Cardiac muscle cell (in vitro differentiated cells and primary cell): ENCODE results near the gene TTR. TPM values are rescaled to one million over a fixed set of nuclear protein-coding genes. Genes with fewer than 3 reads are reported as not detected.

ENCODE experiments used
- DNase-seq, 2 donors: peaks; one replicate each; pipeline versions ENCODE4 v3.0.0 to v3.0.0-alpha.2; 2010 to 2017; ENCODE audit warnings: low read depth in 1 of 2, low spot score in 1 of 2
- H3K27ac ChIP-seq: fragments of 200-600 bp; sonication (generic); 2 replicates; pipeline ENCODE4 v1.5.1; 2016
- H3K27me3 ChIP-seq: fragments of 200-600 bp; sonication (generic); 2 replicates; pipeline ENCODE4 v1.6.0; 2016; ENCODE audit warnings: control low read depth
- H3K36me3 ChIP-seq: fragments of 200-600 bp; sonication (generic); 2 replicates; pipeline ENCODE4 v1.5.1; 2016; ENCODE audit warnings: control low read depth
- H3K4me1 ChIP-seq: fragments of 200-600 bp; sonication (generic); 2 replicates; pipeline ENCODE4 v1.8.1; 2017; ENCODE audit warnings: low read depth, mild to moderate bottlenecking, mixed run types
- H3K4me3 ChIP-seq: fragments of 200-600 bp; sonication (generic); 2 replicates; pipeline ENCODE4 v1.5.1; 2016; ENCODE audit warnings: mild to moderate bottlenecking
- H3K9me3 ChIP-seq: fragments of 200-600 bp; sonication (generic); 2 replicates; pipeline ENCODE4 v1.5.1; 2017; ENCODE audit warnings: low read depth, mild to moderate bottlenecking, control low read depth
- polyA plus RNA-seq: library from polyadenylated mRNA; unstranded; fragments of >200 nt; fragmentation: Nextera tagmentation; extraction: Ambion mirVana; gene quantifications from 2 replicates; pipeline ENCODE4 v1.2.1, GENCODE V29; 2016
- total RNA-seq: library from RNA; depleted of rRNA; stranded (reverse); fragments of >200 nt; gene quantifications from 2 replicates; pipeline ENCODE4 v1.2.3, GENCODE V29; 2016
- TF ChIP-seq, protein P1 (sequence below): IDR thresholded peaks from 2 replicates; pipeline ENCODE4 v1.5.1; 2012; ENCODE audit warnings: low read depth, mild to moderate bottlenecking, low read length

TTR gene
- total and polyA plus RNA-seq, 2 experiments from 2014 or later = 0.98 to 2.7 TPM

DNA sequence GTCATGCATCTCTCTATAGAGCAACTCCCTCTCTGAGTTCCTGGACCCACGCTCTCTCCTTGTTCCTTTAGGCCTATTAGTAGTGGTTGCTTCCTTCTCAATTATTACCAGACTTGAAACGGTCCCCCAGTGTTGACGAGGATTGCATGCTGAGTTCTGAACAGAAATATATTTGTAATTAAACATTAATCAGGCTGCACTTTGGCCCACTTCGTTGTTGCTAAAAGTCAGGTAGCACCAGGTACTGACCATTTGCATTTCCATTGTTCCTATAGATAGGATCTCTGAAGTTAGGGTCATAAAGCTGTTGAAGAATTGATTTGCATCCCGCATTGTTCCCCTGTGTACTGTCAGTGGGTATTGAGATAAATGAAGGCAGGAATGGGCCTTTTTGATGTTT is 36.9 kb upstream of the TTR start:
- H3K27ac ChIP-seq = no peak overlapping the region
- TF ChIP-seq, protein P1, sequence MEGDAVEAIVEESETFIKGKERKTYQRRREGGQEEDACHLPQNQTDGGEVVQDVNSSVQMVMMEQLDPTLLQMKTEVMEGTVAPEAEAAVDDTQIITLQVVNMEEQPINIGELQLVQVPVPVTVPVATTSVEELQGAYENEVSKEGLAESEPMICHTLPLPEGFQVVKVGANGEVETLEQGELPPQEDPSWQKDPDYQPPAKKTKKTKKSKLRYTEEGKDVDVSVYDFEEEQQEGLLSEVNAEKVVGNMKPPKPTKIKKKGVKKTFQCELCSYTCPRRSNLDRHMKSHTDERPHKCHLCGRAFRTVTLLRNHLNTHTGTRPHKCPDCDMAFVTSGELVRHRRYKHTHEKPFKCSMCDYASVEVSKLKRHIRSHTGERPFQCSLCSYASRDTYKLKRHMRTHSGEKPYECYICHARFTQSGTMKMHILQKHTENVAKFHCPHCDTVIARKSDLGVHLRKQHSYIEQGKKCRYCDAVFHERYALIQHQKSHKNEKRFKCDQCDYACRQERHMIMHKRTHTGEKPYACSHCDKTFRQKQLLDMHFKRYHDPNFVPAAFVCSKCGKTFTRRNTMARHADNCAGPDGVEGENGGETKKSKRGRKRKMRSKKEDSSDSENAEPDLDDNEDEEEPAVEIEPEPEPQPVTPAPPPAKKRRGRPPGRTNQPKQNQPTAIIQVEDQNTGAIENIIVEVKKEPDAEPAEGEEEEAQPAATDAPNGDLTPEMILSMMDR = no peak

DNA sequence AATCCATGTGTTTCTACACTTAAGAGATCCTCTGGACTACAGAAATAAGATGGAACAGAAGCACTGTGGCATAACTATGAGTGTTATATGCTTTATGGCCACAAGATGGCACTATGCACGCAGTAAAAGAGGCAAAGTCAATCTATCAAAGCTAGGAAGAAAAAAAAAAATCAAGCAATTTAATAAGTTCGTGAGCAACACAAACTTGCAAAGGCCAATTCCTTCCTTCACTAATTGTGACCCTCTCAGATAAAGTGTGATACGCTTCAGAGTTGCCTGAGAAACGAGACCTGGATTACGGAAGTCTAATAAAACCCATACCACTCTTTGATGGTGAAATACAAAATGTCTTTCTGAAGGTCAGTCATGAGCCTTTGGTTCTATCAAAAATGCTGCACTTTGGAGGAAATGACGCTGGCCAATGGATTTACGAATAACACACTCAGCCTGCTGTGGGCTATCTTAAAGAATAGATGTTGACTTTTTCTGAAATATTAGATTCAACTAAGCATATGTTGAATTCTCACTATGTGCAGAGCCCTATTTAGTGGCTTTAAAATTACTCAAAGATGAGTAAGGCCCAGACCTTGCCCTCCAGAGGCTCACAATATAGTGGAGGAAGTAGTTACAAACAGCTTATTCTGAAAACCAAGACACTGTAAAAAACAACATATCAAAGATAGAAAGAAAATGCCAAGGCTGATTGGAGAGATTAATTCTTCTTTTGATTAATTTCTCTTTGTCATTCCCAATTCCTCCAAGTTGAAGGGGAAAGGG is 35.5 kb upstream of the TTR start:
- H3K27me3 ChIP-seq = no peaks in the 10 kb centered on the region
- DNase-seq = peak; percentile 68 to 84
- H3K36me3 ChIP-seq = no peaks in the 10 kb centered on the region
- no peak overlapping the region for H3K4me3 ChIP-seq
- H3K27ac ChIP-seq = no peak overlapping the region
- H3K4me1 ChIP-seq = no peaks in the 10 kb centered on the region
- no peaks in the 10 kb centered on the region for H3K9me3 ChIP-seq
- TF ChIP-seq, protein P1 = peak; percentile 70

More for the DNA sequence above, 36.9 kb upstream of the TTR start:
- Histone ChIP-seq H3K27me3 (no peaks in the 10 kb centered on the region), H3K9me3 (no peaks in the 10 kb centered on the region), H3K36me3 (no peaks in the 10 kb centered on the region), H3K4me3 (no peak overlapping the region), H3K4me1 (no peaks in the 10 kb centered on the region)
- no peak for DNase-seq

DNA sequence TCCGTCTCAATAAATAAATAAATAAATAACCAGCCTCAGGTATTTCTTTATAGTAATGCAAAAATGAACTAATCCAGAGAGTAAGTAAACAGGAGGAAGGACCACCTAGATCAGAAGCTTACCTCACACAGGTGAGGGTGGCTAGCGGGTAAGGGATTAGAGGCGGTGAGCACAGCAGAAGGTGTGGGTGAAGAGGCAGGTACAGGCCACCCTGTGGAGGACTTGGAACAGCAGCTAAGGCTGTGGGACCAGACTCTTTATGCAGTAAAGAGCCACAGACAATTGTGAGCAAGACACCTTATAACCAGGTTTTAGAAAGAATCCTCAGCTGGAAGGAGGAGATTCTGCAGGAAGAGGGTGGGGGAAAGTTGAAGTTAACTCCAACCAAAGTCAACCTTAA is 34.2 kb upstream of the TTR start:
- Histone ChIP-seq H3K36me3 (no peaks in the 10 kb centered on the region), H3K4me1 (peaks cover 1% of the 10 kb centered on the region), H3K27ac (no peak overlapping the region), H3K9me3 (no peaks in the 10 kb centered on the region), H3K4me3 (no peak overlapping the region), H3K27me3 (no peaks in the 10 kb centered on the region)
- TF ChIP-seq, protein P1 = no peak
- DNase-seq = no peak

DNA sequence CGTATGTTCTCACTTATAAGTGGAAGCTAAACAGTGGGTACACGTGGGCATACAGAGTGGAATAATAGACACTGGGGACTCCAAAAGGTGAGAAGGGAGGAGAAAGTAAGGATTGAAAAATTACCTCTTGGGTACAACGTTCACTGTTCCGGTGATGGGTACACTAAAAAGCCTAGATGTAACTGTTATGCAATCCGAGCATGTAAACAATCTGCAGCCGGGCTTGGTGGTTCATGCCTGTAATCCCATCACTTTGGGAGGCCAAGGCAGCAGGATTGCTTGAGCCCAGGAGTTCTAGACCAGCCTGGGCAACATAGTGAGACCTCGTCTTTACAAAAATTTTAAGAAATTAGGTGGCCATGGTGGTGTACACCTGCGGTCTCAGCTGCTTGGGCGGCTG is 33.1 kb upstream of the TTR start:
- no peak for DNase-seq
- TF ChIP-seq, protein P1 = no peak
- Histone ChIP-seq H3K4me1 (peaks cover 10% of the 10 kb centered on the region), H3K27ac (no peak overlapping the region), H3K27me3 (no peaks in the 10 kb centered on the region), H3K9me3 (no peaks in the 10 kb centered on the region), H3K4me3 (no peak overlapping the region), H3K36me3 (no peaks in the 10 kb centered on the region)

DNA sequence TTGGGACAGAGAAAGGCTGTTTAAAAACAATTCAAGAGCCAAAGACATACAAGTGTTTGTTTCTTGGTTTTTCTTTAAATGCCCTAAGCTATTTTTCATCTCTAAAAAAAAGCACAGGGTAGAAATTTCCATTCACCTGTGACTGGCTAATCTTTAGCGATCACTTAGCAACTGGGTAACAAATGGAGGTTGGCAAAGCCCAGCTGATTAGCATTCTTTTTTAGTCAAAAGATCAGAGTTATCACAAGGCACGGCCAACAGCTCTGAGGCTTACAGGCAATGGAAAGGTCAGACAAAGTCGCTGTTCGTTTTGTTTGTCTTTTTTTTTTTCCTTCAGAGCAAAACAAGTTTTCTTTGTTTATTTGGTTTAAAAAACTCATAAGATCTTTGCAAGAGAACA is 29.0 kb upstream of the TTR start:
- TF ChIP-seq, protein P1 = no peak
- Histone ChIP-seq H3K36me3 (no peaks in the 10 kb centered on the region), H3K27me3 (no peaks in the 10 kb centered on the region), H3K4me1 (peaks cover 10% of the 10 kb centered on the region), H3K4me3 (no peak overlapping the region), H3K9me3 (no peaks in the 10 kb centered on the region), H3K27ac (no peak overlapping the region)
- no peak for DNase-seq
